H1 (cell line): ENCODE results near the gene PTGES2. TPM values are rescaled to one million over a fixed set of nuclear protein-coding genes. Genes with fewer than 3 reads are reported as not detected.

Source experiments
- CTCF ChIA-PET: fragments of 300-600 bp; sonication (Branson Sonifier 250); formaldehyde crosslinking; loops from one replicate; lab custom pipeline; 2021; ENCODE audit not compliant: partially characterized antibody; lab: Charles Lee
- POLR2A ChIA-PET: fragments of 300-600 bp; sonication (Branson Sonifier 250); formaldehyde crosslinking; loops from one replicate; lab custom pipeline; 2021; ENCODE audit warnings: inconsistent platforms; ENCODE audit not compliant: partially characterized antibody; lab: Charles Lee
- DNase-seq, 2 experiments: peaks; one replicate each; pipeline versions ENCODE4 v3.0.0 to v3.0.0-alpha.2; 2010 to 2022; ENCODE audit warnings: low spot score in 2 of 2, low read depth in 1 of 2, mixed read lengths in 1 of 2
- FAIRE-seq: peaks from 2 replicates; lab custom pipeline; 2011; peaks lifted over from hg19 to GRCh38; lab: Jason Lieb, UNC
- H2AFZ ChIP-seq: 2 replicates; pipeline ENCODE4 v1.8.1; 2012; ENCODE audit warnings: low read length, inconsistent platforms
- H2AK5ac ChIP-seq: 2 replicates; pipeline ENCODE4 v1.6.1; 2013; ENCODE audit warnings: low read depth, low read length
- H2BK120ac ChIP-seq: replicated peaks from 2 replicates; pipeline ENCODE3; 2013; ENCODE audit warnings: low read depth, low read length, inconsistent platforms
- H2BK12ac ChIP-seq: 2 replicates; pipeline ENCODE4 v1.6.1; 2013; ENCODE audit warnings: low read depth, low read length
- H2BK15ac ChIP-seq: 2 replicates; pipeline ENCODE4 v1.6.1; 2013; ENCODE audit warnings: low read length
- H2BK20ac ChIP-seq: 2 replicates; pipeline ENCODE4 v1.6.1; 2013; ENCODE audit warnings: low read length
- H2BK5ac ChIP-seq: 2 replicates; pipeline ENCODE4 v1.6.1; 2013; ENCODE audit warnings: low read depth, low read length
- H3K14ac ChIP-seq: 2 replicates; pipeline ENCODE4 v1.6.1; 2013; ENCODE audit warnings: inconsistent platforms; ENCODE audit not compliant: insufficient read length
- H3K18ac ChIP-seq: 2 replicates; pipeline ENCODE4 v1.6.1; 2013; ENCODE audit warnings: low read length; ENCODE audit errors: extremely low read depth
- H3K23ac ChIP-seq: 2 replicates; pipeline ENCODE4 v1.6.1; 2013; ENCODE audit warnings: inconsistent platforms; ENCODE audit not compliant: insufficient read length
- H3K23me2 ChIP-seq: 2 replicates; pipeline ENCODE4 v1.6.1; 2013; ENCODE audit warnings: low read depth, low read length
- H3K27ac ChIP-seq: 2 replicates; pipeline ENCODE4 v1.6.1; 2011; ENCODE audit warnings: low read depth, low read length, inconsistent platforms
- H3K27me3 ChIP-seq, 4 experiments: replicated peaks in 1 of 4; 1 replicate in 1 of 4; 2 replicates in 3 of 4; pipeline versions ENCODE4 v1.6.1 to v1.8.1; 2011 to 2013; ENCODE audit warnings: low read length in 3 of 4, mild to moderate bottlenecking in 3 of 4, inconsistent platforms in 2 of 4, mixed read lengths in 2 of 4, moderate library complexity in 1 of 4; ENCODE audit not compliant: control insufficient read depth in 3 of 4, insufficient read depth in 3 of 4; ENCODE audit errors: extremely low read depth in 1 of 4
- H3K36me3 ChIP-seq, 4 experiments: 2 replicates each; pipeline versions ENCODE4 v1.6.1 to v1.8.1; 2011 to 2013; ENCODE audit warnings: mild to moderate bottlenecking in 4 of 4, low read length in 3 of 4, moderate library complexity in 2 of 4, control low read depth in 1 of 4, inconsistent platforms in 1 of 4; ENCODE audit not compliant: insufficient read depth in 4 of 4, control insufficient read depth in 2 of 4
- H3K4ac ChIP-seq: replicated peaks from 2 replicates; pipeline ENCODE3; 2013; ENCODE audit warnings: low read length, low read depth, mixed read lengths, inconsistent platforms; ENCODE audit not compliant: insufficient read length
- H3K4me1 ChIP-seq, 4 experiments: replicated peaks in 1 of 4; 1 replicate in 1 of 4; 2 replicates in 3 of 4; pipeline versions ENCODE4 v1.6.1 to v1.8.1; 2011 to 2013; ENCODE audit warnings: low read length in 3 of 4, inconsistent platforms in 2 of 4, mixed read lengths in 1 of 4; ENCODE audit not compliant: insufficient read depth in 4 of 4, control insufficient read depth in 3 of 4
- H3K4me2 ChIP-seq, 2 experiments: 2 replicates each; pipeline versions ENCODE4 v1.6.1 to v1.8.1; 2011 to 2013; ENCODE audit warnings: low read depth in 2 of 2, low read length in 2 of 2, control low read depth in 1 of 2, inconsistent platforms in 1 of 2, mild to moderate bottlenecking in 1 of 2; ENCODE audit not compliant: insufficient read depth in 1 of 2
- H3K4me3 ChIP-seq, 4 experiments: fragments of 200-600, 300-600 bp in 1 of 4; sonication (generic), shearing (Covaris generic), sonication (Bioruptor Twin) in 1 of 4; 2 replicates each; pipeline versions ENCODE4 v1.5.1 to v1.8.1; 2011 to 2016; ENCODE audit warnings: low read length in 4 of 4, low read depth in 3 of 4, control low read depth in 2 of 4, inconsistent platforms in 2 of 4, mild to moderate bottlenecking in 2 of 4, mixed read lengths in 1 of 4, moderate library complexity in 1 of 4; ENCODE audit not compliant: insufficient read depth in 2 of 4; ENCODE audit errors: extremely low read depth in 1 of 4
- H3K56ac ChIP-seq: replicated peaks from 2 replicates; pipeline ENCODE3; 2013; ENCODE audit warnings: low read depth, mild to moderate bottlenecking, mixed read lengths, low read length, inconsistent platforms; ENCODE audit not compliant: insufficient read length
- H3K79me1 ChIP-seq: 2 replicates; pipeline ENCODE4 v1.6.1; 2013; ENCODE audit warnings: low read depth, low read length, control low read depth
- H3K79me2 ChIP-seq, 2 experiments: 2 replicates each; pipeline versions ENCODE4 v1.6.1 to v1.8.1; 2012 to 2013; ENCODE audit warnings: low read length in 2 of 2, mild to moderate bottlenecking in 2 of 2, inconsistent platforms in 1 of 2; ENCODE audit not compliant: insufficient read depth in 2 of 2, control insufficient read depth in 1 of 2
- H3K9ac ChIP-seq, 4 experiments: replicated peaks in 1 of 4; 1 replicate in 1 of 4; 2 replicates in 3 of 4; pipeline versions ENCODE4 v1.6.1 to v1.8.1; 2011 to 2013; ENCODE audit warnings: low read depth in 3 of 4, low read length in 3 of 4, control low read depth in 2 of 4, mild to moderate bottlenecking in 2 of 4, moderate library complexity in 2 of 4, inconsistent platforms in 1 of 4; ENCODE audit errors: extremely low read depth in 1 of 4
- H3K9me3 ChIP-seq, 2 experiments: 2 replicates each; pipeline versions ENCODE4 v1.6.1 to v1.8.1; 2012 to 2013; ENCODE audit warnings: mild to moderate bottlenecking in 2 of 2, moderate library complexity in 2 of 2, control low read depth in 1 of 2, inconsistent platforms in 1 of 2, low read depth in 1 of 2, low read length in 1 of 2, mixed read lengths in 1 of 2; ENCODE audit not compliant: insufficient read depth in 2 of 2
- H4K20me1 ChIP-seq, 2 experiments: replicated peaks in 1 of 2; 2 replicates each; pipeline versions ENCODE3 to v1.8.1; 2011 to 2013; ENCODE audit warnings: inconsistent platforms in 2 of 2, low read length in 2 of 2, mild to moderate bottlenecking in 1 of 2; ENCODE audit not compliant: insufficient read depth in 2 of 2, control insufficient read depth in 1 of 2
- H4K5ac ChIP-seq: 2 replicates; pipeline ENCODE4 v1.6.1; 2013; ENCODE audit warnings: low read length, low read depth, mixed read lengths, inconsistent platforms; ENCODE audit not compliant: insufficient read length
- H4K8ac ChIP-seq: 2 replicates; pipeline ENCODE4 v1.8.0; 2013; ENCODE audit warnings: mild to moderate bottlenecking, moderate library complexity, low read length, inconsistent platforms; ENCODE audit not compliant: insufficient read depth; ENCODE audit errors: extremely low read depth
- H4K91ac ChIP-seq: replicated peaks from 2 replicates; pipeline ENCODE3; 2013; ENCODE audit warnings: low read length, mixed read lengths, inconsistent platforms; ENCODE audit not compliant: insufficient read length
- CTBP2 ChIP-seq: IDR thresholded peaks from 2 replicates; pipeline ENCODE4 v1.7.0; 2011; ENCODE audit warnings: borderline replicate concordance, mild to moderate bottlenecking, moderate library complexity, mixed read lengths, low read length; ENCODE audit not compliant: insufficient read depth, insufficient read length
- HDAC6 ChIP-seq: IDR thresholded peaks from one replicate; pipeline ENCODE4 v1.7.1; 2012; ENCODE audit warnings: low read depth, mild to moderate bottlenecking, inconsistent platforms, low read length, moderate library complexity
- KDM1A ChIP-seq: fragments of 200-600, 300-600 bp; sonication (generic); IDR thresholded peaks from 2 replicates; pipeline ENCODE4 v1.7.1; 2016; ENCODE audit warnings: mild to moderate bottlenecking, low read length, borderline replicate concordance
- RBBP5 ChIP-seq: IDR thresholded peaks from 2 replicates; pipeline ENCODE4 v1.7.1; 2012; ENCODE audit warnings: low read depth, mild to moderate bottlenecking, inconsistent platforms, low read length, moderate library complexity, borderline replicate concordance
- WGBS, 2 experiments: shearing (Covaris generic) in 1 of 2; methylation state at CpG; one replicate each; pipeline versions ENCODE4 v1.1.6 to v1.1.7; 2013 to 2015; ENCODE audit warnings: low lambda C conversion rate in 2 of 2, mixed read lengths in 2 of 2, inconsistent platforms in 1 of 2, low coverage in 1 of 2, missing lambda C conversion rate in 1 of 2; ENCODE audit not compliant: insufficient replicate concordance in 2 of 2, insufficient coverage in 1 of 2, insufficient read length in 1 of 2; ENCODE audit errors: extremely low coverage in 1 of 2, missing lambda C conversion rate in 1 of 2; 5-methylcytosine and 5-hydroxymethylcytosine counted together
- polyA plus RNA-seq, 7 experiments: library from polyadenylated mRNA; depleted of rRNA in 3 of 7; stranded (reverse) in 5 of 7; unstranded in 2 of 7; fragments of >200 nt in 5 of 7; fragments of 200-250 nt in 2 of 7; gene quantifications; 1 replicate in 5 of 7; 2 replicates in 1 of 7; 4 replicates in 1 of 7; pipeline versions ENCODE4 v1.2.1 to v1.2.3, GENCODE V29; 2011 to 2013; ENCODE audit warnings: missing spikeins in 2 of 7, mixed read lengths in 2 of 7
- total RNA-seq: library from RNA; stranded (reverse); fragmentation: NEBNext Ultra II Directional; extraction: Animal tissue kit (Norgen Biotek cat#: 25700); gene quantifications from 2 replicates; pipeline ENCODE4 v1.2.1, GENCODE V29; 2021
- TF ChIP-seq, protein P1 (sequence below): IDR thresholded peaks from 2 replicates; pipeline ENCODE4 v1.6.1; 2011; ENCODE audit warnings: low read depth, mild to moderate bottlenecking, low read length; ENCODE audit not compliant: insufficient read depth

PTGES2 gene
- total and polyA plus RNA-seq, 2 of the 8 experiments (the other 6 are each of a cell fraction or from before 2014, with no cell fraction given), result 80.7 to 81.2 TPM

- H3K4me2 ChIP-seq, result no peak overlapping the region
- H3K27ac ChIP-seq, result no peak overlapping the region
- 90% methylated on average over 28 of the region's 29 CpGs; no CpG with 5 or more reads in 1 of the 2 experiments for WGBS, 2 experiments
- H3K18ac ChIP-seq, result no peak overlapping the region
- DNase-seq, result no peak
- H3K9me3 ChIP-seq, result no peaks in the 10 kb centered on the region
- CTCF ChIA-PET, result interaction anchor here (0.5 to 9.1 kb wide), 11 partner anchors 11 to 350 kb away, joined by 3 to 114 read pairs (median 5); no protein-coding TSS in a partner anchor
- no peak overlapping the region for H2BK12ac ChIP-seq
- peaks cover 0 to 3% (median 0%) of the 10 kb centered on the region in 4 experiments; a peak in 3 of 8 replicates for H3K36me3 ChIP-seq
- POLR2A ChIA-PET, result interaction anchor here (0.6 to 5.9 kb wide), 4 partner anchors 11 to 222 kb away, joined by 3 to 119 read pairs (median 8); partner anchors contain the start of gene PTGES2
- H2AFZ ChIP-seq, result no peak overlapping the region
- H2BK20ac ChIP-seq, result no peak overlapping the region
- H2BK120ac ChIP-seq, result no peak overlapping the region
- no peaks in the 10 kb centered on the region for H3K79me2 ChIP-seq
- no peak overlapping the region for H2BK5ac ChIP-seq
- H3K56ac ChIP-seq, result no peak overlapping the region
- no peaks in the 10 kb centered on the region for H3K23me2 ChIP-seq
- no peak overlapping the region for H3K9ac ChIP-seq
- TF ChIP-seq CTBP2 (no peak), KDM1A (no peak), HDAC6 (no peak), RBBP5 (no peak)
- TF ChIP-seq, protein P1, sequence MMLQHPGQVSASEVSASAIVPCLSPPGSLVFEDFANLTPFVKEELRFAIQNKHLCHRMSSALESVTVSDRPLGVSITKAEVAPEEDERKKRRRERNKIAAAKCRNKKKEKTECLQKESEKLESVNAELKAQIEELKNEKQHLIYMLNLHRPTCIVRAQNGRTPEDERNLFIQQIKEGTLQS, result no peak
- no peak overlapping the region for H4K91ac ChIP-seq
- peaks cover 0 to 10% of the 10 kb centered on the region in 2 experiments for H4K20me1 ChIP-seq
- H3K23ac ChIP-seq, result no peak overlapping the region
- peaks cover 0 to 4% (median under 1%) of the 10 kb centered on the region in 4 experiments; a peak in 3 of 7 replicates for H3K4me1 ChIP-seq
- H2BK15ac ChIP-seq, result no peak overlapping the region
- no peak overlapping the region for H3K4ac ChIP-seq
- H4K5ac ChIP-seq, result no peak overlapping the region
- FAIRE-seq, result no peak
- no peak overlapping the region for H3K4me3 ChIP-seq
- H3K79me1 ChIP-seq, result no peaks in the 10 kb centered on the region
- no peak overlapping the region for H3K14ac ChIP-seq
- H3K27me3 ChIP-seq, result no peaks in the 10 kb centered on the region
- H4K8ac ChIP-seq, result peak overlapping the region; percentile 42; the same call in 1 of the 2 replicates
- H2AK5ac ChIP-seq, result no peak overlapping the region
Measured at GRCh38 chr9:128114326-128115186, 13.0 kb downstream of the PTGES2 start.
